GM19239 (cell line): ENCODE results near the gene DCLK2.

Source experiments
- DNase-seq: peaks from one replicate; pipeline ENCODE4 v3.0.0; 2011; ENCODE audit warnings: low spot score; ENCODE audit not compliant: insufficient read length
- FAIRE-seq: peaks from 2 replicates; lab custom pipeline; 2011; peaks lifted over from hg19 to GRCh38; lab: Jason Lieb, UNC

Gene DCLK2

DNA sequence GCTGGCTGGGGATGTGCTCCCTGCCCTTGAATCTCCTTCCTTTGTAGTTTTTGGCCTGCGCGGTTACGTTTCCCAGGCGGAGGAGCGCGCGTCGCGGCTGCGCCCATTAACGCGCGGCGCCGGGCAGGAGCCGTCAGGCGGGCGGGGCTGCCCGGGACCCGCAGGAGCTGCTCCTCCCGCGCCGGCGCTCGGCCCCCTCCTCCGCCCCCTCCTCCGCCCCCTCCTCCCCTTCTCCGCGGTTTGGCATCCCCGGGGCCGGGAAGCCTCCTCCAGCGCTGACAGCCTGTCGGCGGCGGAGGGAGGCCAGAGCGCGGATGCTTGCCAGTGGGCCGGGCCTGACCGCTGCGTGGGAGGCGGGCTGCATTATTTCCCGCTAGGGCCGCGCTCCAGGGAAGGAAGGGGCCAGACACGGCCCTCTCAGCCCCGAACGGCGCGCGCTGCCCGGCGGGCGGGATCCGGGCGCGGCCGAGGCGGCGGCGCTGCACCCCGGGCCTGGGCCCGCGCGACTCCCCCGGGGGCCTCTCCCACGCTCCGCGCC, at the start of gene DCLK2:
TSS of gene DCLK2 (plus strand) at position 405 of the 538 bp plus-strand sequence. CDS start 583 bp downstream, outside the sequence.
- no peak for FAIRE-seq
- peak; percentile 28 for DNase-seq

DNA sequence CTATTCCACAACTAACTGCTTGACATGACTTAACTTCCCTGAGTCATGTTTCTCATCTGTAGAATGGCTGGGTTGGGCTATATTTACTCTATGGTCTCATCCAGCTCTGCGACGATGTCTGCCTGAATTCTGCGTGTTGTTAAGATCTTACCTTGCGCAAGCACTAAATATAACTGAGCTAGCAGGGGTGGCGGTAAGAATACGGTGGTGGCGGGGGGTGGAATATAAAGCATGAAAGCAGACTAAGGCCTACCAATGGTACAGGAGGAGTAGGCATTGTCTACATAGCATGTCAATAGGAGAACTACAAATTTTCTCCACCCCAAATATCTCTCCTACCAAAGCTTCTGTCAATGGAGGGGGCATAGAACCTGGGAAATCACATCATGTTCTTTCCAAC, 45.7 kb upstream of the DCLK2 start:
- DNase-seq, result no peak
- no peak for FAIRE-seq

DNA sequence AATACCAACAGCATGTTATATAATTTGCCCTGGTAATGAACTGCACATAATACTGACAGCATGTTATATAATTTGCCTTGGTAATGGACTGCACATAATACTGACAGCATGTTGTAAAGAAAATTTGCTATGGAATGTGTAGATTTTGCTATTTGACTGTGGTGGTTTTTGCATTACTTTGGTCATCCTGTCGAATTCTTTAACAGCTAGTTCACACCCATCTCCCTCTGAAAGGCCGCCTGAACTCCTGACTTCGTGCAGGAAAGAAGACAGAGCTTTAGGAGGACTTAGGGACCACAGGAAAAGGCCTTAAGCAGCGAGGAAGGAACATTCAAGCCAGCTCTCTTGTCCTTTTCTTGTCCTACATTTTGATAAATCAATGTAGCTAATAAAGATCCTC, 45.2 kb upstream of the DCLK2 start:
- no peak for DNase-seq
- FAIRE-seq, result no peak

DNA sequence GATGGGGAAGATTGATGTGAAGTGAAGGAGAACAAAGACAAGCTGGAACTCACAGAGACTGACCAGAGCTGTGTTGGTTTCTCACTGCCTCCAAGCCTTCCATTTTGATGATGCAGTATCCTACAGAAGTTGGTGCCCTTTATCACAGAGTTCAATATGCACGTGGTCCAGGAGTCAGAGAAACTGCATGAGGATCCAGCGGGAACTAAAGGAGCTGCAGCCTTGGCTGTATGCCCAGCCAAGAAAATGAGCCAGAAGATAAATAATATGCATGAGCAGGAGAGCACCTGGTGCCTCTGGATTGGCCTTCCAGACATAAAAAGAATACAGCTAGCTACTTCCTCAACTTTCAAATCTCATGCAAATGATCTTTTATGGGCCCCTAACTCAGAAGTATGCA, 44.3 kb upstream of the DCLK2 start:
- DNase-seq, result no peak
- FAIRE-seq, result no peak

DNA sequence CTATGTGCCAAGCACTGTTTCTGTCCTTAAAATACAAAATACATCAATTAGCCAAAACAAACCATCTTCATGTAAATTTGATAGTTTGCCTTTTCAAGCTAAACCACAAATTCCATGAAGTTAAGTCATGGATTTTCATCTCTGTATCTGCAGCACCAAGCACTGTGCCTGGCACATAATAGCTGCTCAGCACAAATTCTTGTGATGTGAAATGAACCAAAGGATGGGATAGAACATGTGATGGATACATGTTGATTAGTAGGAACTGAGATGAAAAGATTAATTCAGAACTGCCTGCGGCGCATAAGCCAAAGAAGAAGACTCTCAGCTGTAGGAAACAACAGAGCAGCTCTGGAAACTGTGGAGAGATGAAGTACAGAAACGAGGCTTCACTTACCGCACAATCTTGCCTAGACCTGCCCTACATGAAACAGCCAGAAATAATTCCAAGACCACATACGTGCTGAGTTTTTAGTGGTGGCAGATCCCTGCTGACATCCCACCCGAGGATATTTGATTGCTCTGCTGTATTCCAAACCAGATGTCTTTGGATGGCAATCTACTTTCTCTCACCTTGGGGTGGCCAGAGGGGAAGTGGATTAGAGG, 40.9 kb upstream of the DCLK2 start:
- no peak for FAIRE-seq
- DNase-seq, result no peak

DNA sequence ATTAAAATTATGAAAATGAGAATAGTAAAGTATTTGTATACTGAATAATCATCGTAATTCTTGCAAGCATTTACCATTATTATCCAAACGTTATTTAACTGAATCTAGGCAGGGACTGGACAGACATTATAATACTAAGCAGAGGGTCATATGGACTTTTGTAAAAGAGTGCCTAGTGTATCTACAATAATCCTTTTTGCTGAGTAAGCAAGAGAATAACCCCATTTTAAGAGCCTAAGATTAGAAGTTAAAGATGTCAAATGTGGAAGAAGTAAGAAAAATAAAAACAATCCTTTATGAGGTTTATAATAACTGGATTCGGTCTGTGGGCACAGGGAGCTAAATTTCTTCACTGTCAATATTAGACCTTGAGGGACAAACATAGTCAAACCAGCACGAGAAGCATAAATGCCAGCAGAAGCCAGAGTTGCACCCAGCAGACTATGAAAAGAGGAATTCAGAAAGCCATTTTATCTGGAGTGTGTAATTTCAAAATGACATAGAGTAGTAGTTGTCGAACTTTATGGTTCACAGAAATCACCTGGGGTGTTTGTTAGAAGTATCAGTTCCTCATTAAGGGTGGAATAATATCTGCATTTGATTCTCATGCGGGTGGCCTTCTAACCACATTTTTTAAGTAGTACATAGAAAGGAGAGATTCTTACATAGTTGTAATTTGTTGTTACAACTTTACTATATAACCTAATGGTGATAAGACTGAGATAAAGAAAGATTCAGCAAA, 39.7 kb upstream of the DCLK2 start:
- DNase-seq (no peak), FAIRE-seq (no peak)

DNA sequence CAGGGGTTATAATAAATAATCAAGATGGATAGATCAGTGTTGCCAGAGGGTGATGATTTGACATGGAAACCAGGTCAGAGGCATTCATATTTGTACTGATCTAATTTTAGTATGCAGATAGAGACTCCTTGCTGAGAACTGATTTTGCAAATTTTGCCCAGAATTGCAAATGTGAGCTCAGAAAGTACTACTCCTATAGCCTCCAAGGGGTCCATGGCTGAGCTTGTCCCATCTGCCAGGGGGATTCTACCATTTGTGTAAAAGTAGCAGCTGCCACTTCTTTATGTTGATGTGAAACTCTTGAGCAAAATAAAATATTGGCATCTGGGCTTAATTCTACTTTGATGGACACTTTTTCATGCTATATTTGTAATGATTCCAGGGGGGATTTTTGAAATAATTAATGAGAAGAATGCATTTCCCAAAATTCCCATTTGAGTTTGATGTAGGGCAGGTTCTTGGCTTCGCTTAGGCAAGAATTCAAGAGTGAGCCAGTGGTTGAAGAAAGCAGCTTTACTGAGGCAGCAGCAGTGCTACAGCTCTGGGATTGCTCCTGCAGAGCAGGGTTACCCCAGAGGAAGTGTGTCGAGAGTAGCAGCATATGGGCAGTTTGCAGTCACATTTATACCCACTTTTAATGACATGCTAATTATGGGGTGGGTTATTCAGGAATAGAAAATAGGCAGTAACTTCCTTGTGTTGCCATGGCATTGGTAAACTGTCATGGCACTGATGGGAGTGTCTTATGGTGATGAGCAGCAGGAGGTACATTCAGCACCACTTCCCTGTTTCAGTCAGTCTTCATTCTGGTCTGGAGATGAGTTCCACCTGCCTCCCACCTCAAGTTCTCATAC, 38.7 kb upstream of the DCLK2 start:
- DNase-seq (no peak), FAIRE-seq (no peak)

DNA sequence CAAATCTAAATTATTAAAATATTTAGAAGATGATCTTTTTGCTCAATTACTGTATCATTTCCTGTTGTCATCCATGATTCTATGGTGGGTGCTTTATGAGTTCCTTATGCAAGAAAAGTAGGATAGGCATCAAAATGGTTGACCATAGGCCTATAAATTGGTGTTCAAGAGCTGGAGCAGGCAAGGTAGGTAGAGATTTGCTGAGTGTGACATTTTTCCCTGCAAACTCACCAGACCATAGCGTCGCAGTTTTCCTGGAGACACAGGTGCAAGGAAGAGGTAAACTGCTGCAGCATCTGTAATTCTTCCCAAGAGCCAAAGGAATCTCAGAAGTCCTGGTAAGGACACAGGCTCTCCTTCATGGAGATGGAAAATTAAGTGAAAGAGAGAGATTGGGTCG, 33.7 kb upstream of the DCLK2 start:
- FAIRE-seq (no peak), DNase-seq (no peak)

DNA sequence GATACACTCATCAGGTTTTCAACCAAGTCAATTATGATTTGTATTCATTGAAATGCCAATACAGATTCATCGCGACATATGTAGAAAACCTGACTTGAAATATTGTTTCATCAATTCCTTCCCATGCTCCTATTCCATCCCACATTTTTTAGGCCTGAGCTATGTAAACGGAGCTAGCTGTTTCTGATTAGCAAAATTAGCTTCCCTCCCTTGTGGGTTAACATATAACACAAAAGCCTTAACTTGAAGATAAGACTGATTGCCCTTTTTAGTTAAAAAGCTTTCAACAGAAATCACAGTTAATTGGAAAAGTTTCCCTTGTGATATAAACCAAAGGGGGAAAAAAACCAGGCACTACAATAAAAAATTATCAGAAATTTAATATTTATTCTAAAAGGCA, 32.8 kb upstream of the DCLK2 start:
- DNase-seq (no peak), FAIRE-seq (no peak)

DNA sequence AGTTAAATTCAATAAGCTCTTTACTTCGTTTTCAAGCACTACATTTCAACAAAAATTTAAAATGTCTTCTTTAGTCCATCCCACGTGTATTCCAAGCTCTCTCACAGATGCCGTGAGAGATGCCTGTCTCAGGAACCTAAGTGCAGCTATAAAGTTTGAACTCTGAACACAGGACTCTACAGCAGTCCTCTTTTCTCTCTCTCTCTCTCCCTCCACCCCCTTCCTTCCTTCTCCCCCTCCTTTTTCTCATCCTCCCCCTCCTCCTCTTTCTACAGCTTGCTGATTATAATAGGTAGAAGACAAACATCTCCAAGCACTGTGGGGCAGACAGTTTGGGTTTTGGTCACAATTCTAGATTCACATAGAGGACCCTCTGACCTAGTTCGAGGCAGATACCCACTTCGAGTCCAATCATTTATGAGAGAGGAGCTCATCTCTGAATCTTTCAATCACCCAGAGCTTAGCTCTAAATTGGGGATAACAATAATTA, 31.5 kb upstream of the DCLK2 start:
- no peak for FAIRE-seq

DNA sequence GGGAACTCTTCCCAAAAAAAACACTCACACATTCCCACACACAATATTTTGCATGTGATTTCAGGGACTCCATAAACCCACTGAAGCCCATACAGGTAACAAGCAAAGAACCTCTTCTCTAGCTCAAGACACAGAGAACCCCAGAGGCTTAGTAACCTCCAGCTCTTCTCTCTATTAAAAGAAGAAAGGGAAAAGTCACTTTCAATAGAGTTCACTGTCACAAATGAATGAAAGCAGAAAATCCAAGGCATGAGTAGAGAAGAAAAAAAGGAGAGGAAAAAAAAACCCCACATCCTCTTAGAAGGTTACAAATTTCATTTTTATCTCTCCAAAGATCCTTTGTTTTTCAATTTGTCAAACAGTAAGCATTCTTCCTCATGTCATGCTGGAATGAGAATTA, 30.7 kb upstream of the DCLK2 start:
- DNase-seq, result no peak

More for the DNA sequence above, 31.5 kb upstream of the DCLK2 start:
- no peak for DNase-seq

DNA sequence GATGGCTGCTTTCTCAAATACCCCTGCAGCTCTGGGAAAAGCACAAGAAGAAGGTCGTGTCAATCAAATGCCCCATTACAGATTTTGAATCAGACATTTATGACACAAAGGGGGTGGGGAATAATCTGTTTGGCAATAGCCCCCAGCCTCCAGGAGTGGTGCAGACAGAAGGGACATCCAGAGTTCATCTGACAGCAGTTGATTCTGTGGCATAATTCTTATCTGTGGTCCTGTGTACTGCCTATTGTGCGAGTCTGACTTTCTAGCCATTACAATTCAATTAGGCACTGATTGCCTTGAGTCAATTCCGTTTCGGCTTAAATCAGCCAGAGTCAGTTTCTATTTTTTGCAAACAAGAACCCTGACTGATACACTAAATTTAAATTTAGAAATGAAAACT, 28.6 kb upstream of the DCLK2 start:
- no peak for DNase-seq
- FAIRE-seq, result no peak

More for the DNA sequence above, 30.7 kb upstream of the DCLK2 start:
- FAIRE-seq, result no peak

DNA sequence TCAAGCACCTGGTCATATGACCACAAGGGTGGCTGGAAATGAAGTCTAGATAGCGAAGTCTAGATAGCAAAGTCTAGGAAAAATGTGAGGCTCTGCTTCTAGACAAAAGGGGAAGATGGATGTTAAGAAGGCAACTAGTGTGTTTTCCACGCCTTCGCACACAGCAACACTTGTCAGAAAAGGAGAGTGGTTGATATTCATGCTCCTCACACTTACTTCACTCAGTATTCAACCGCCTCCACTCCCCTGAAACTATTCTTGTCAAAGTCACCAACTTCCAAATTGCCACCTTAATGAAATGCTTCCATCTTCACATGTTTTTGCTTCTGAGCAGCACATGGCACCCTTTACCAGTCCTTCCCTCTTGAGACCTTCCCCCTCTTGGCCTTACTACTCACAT, 27.7 kb upstream of the DCLK2 start:
- DNase-seq, result no peak
- FAIRE-seq, result no peak

DNA sequence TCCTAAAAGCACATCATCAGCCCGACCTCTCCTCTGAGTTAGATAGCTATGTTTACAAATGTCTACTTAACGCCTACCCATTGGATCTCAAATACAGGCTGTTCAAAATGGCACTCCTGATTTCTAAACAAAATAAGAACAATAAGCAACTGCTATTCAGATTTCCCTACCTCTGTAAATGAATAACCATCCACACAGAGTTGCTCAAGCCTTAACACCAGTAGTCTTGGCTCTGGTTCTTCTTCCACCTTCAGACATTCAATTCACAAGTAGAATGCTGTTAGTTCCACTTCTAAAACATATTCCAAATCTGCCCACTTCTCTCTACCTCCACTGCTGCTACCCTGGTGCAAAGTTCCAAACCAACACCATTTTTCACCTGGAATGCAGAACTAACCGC, 27.1 kb upstream of the DCLK2 start:
- FAIRE-seq (no peak), DNase-seq (no peak)

DNA sequence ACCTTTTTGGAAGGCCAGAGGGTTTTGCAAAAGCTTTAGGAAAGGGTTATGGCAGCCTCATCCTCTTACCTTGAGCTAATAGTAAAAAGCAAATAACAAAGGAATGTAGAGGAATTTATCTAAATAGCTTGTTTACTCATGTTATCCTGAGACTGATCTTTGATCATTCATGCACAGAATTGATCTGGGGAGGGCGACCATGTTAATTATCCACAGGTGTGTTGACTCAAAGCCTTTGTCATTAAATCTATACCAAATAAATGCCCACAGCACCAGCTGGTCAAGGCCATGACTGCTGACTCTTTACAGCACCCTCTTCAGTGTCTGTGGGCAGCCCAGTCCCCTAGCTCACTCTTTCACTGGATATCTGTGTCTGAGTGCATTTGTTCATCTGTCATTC, 22.8 kb upstream of the DCLK2 start:
- no peak for DNase-seq
- FAIRE-seq, result no peak

DNA sequence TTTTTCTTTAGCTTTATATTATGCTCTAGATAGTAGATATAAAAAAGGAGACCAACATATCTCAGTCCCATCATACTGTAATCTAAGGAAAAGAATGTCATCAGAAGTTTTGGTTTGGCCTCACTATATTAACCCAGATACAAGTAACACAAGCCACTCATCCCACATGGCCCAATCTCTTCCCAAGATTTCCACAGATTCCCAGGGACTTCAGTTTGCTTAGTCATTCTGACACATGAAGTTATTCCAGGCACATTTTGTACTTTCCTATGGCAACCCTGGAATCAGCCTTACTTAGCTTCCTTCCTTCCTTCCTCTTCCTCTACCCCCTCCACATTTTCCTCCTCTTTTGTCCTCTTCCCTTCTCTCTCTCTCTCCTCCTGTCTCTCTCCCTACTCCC, 21.7 kb upstream of the DCLK2 start:
- no peak for DNase-seq
- FAIRE-seq, result no peak

DNA sequence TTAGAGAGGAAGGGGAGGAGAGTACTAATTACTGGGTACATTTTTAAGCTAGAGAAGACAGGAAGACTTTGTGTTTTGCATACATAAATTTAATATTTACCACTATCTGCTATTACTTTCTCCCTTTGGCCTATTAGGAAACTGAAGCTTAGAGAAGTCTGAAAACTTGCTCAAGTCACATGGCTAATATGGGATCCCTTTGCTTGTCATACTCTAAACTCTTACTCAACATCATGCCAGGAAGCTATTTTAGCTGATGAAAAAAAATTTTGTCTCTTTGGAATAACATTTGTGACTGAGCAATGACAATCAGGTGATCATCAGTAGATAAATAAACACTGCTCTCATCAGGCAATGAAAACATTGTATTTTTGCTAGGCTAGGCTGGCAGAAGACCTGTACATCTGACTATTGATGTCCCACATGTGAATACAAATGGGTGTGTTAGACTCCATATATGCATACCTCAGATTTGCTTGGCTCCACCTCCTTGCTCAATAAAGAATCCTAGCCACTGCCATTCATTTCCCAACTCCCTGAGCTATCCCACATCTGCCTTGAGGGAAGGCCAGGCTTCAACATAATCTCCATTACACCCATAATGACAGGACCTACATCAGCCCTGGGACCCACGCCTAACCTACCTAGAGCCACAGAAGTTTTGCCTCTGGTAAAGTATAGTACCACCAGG, 17.0 kb upstream of the DCLK2 start:
- FAIRE-seq (no peak), DNase-seq (no peak)

DNA sequence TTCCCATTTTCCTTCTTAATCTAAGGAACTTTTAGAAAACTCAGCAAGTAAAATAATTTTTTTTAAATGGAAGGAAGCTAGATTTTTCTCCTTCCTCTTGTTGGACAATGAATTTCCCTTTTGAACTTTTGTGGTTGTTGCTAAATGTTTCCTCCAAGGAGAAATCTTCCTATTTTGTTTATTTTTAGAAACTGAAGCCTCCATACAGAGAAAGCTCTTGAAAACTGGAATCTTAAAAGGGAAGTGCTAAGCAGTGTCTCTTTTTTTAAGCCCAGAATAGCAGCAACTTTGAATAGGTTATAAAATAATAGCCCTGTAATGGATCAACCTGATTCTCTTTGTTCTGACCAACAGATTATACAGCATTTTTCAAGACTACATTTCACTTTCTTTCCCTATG, 15.1 kb upstream of the DCLK2 start:
- no peak for FAIRE-seq
- no peak for DNase-seq

DNA sequence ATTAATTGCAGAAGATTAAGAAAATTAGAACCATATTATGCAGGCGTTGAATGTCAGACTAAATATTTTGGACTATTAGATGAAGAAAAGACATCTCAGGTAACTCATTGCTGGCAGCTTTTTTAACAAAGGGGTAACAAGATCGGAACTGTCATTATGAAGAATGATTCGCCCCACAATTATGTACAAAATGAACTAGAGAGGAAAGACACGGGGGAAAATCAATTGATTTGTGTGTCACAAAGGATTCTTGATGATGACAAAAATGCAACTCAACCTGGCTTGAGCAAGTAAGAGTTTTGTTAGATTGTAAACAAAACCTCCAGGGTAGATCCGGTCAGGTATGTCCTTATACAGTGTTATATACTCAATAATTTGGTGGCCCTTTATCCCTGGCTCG, 12.5 kb upstream of the DCLK2 start:
- DNase-seq (no peak), FAIRE-seq (no peak)

DNA sequence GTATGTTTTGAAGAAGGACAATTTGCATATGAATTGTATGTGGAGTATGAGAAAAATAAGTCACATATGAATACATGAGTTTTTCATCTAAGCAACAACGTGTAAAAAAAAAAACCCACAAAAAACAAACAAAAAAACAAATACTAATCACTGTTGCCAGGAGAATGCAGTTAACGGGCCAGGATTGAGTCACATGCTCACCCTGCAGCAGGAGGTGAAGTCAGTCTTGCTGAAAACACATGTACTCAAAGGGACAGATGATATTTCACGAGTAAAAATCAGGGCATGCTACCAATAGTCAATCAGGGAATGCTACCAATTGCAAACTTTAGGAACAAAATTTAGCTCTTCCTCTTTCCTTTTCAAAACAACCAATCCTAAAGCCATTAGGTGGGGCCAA, 10.4 kb upstream of the DCLK2 start:
- DNase-seq (no peak), FAIRE-seq (no peak)
